Stimulated activated CD4-positive, alpha-beta T cell treated with anti-CD3 and anti-CD28 coated beads, TNF-alpha, amount 100 ng/mL, for 1 hour (primary cell): ENCODE measurements around the gene PCNX1.
"Not testable (repeated sequence)": the region's sequence is repeated elsewhere in the genome, so short reads cannot be mapped to it uniquely, and the experiment has no call there.

Source experiments
- DNase-seq, 3 donors: peaks; one replicate each; pipeline ENCODE4 v3.0.0-alpha.2; 2020; ENCODE audit warnings: low read depth in 3 of 3, low spot score in 1 of 3

PCNX1 gene

GRCh38 chr14:71012888-71013287 lies 105.6 kb downstream of the PCNX1 start:
- DNase-seq, result no peak

GRCh38 chr14:71013551-71014192 lies 106.4 kb downstream of the PCNX1 start:
- no peak for DNase-seq

GRCh38 chr14:71019917-71020316 lies 112.7 kb downstream of the PCNX1 start:
- not testable (repeated sequence) for DNase-seq

- no peak for DNase-seq
Measured at GRCh38 chr14:71021347-71022011, 114.2 kb downstream of the PCNX1 start.

- no peak for DNase-seq
Measured at GRCh38 chr14:71022012-71022869, 115.0 kb downstream of the PCNX1 start.

GRCh38 chr14:71022939-71023338 lies 115.7 kb downstream of the PCNX1 start:
- no peak for DNase-seq

- no peak for DNase-seq
Measured at GRCh38 chr14:71029236-71029781, 122.0 kb downstream of the PCNX1 start.

- no peak for DNase-seq
Measured at GRCh38 chr14:71031000-71031399, 123.7 kb downstream of the PCNX1 start.

GRCh38 chr14:71036433-71036832 lies 129.2 kb downstream of the PCNX1 start:
- no peak for DNase-seq

GRCh38 chr14:71048393-71048792 lies 141.1 kb downstream of the PCNX1 start:
- no peak for DNase-seq

GRCh38 chr14:71049435-71050133 lies 142.3 kb downstream of the PCNX1 start:
- DNase-seq, result no peak

GRCh38 chr14:71050227-71050823 lies 143.1 kb downstream of the PCNX1 start:
- no peak for DNase-seq

GRCh38 chr14:71054706-71055105 lies 147.4 kb downstream of the PCNX1 start:
- no peak for DNase-seq

GRCh38 chr14:71056168-71056567 lies 148.9 kb downstream of the PCNX1 start:
- DNase-seq, result no peak

GRCh38 chr14:71060274-71060673 lies 153.0 kb downstream of the PCNX1 start:
- no peak for DNase-seq

GRCh38 chr14:71060825-71061455 lies 153.7 kb downstream of the PCNX1 start:
- DNase-seq, result no peak

GRCh38 chr14:71061458-71061857 lies 154.2 kb downstream of the PCNX1 start:
- no peak for DNase-seq

GRCh38 chr14:71062581-71063303 lies 155.5 kb downstream of the PCNX1 start:
- DNase-seq, result no peak

- no peak for DNase-seq
Measured at GRCh38 chr14:71063351-71063750, 156.1 kb downstream of the PCNX1 start.

- not testable (repeated sequence) for DNase-seq
Measured at GRCh38 chr14:71064747-71065146, 157.5 kb downstream of the PCNX1 start.
